Tibial nerve (tissue), 4 donors: ENCODE data around the gene SRSF9.
"Not testable (repeated sequence)": the region's sequence is repeated elsewhere in the genome, so short reads cannot be mapped to it uniquely, and the experiment has no call there.

Source experiments
- EP300 ChIP-seq, 2 donors: sonication (generic); formaldehyde crosslinking; IDR thresholded peaks; one replicate each; pipeline ENCODE4 v1.6.1; 2017; ENCODE audit warnings: antibody characterized with exemption in 2 of 2, mild to moderate bottlenecking in 1 of 2
- POLR2A ChIP-seq, 2 donors: fragments of 450-650 bp; IDR thresholded peaks; one replicate each; pipeline ENCODE4 v1.6.1; 2017; ENCODE audit warnings: antibody characterized with exemption in 2 of 2, mild to moderate bottlenecking in 2 of 2, moderate library complexity in 2 of 2
- TF ChIP-seq, protein P1 (sequence below), 5 experiments: fragments of 200-600 bp in 3 of 5; fragments of 450-650 bp in 2 of 5; sonication (generic) in 3 of 5; IDR thresholded peaks; one replicate each; pipeline ENCODE4 v1.5.1; 2016 to 2019; ENCODE audit warnings: antibody characterized with exemption in 5 of 5, mild to moderate bottlenecking in 3 of 5, moderate library complexity in 2 of 5

GRCh38 chr12:120487552-120487951, 18.0 kb upstream of the SRSF9 start:
- TF ChIP-seq, protein P1, sequence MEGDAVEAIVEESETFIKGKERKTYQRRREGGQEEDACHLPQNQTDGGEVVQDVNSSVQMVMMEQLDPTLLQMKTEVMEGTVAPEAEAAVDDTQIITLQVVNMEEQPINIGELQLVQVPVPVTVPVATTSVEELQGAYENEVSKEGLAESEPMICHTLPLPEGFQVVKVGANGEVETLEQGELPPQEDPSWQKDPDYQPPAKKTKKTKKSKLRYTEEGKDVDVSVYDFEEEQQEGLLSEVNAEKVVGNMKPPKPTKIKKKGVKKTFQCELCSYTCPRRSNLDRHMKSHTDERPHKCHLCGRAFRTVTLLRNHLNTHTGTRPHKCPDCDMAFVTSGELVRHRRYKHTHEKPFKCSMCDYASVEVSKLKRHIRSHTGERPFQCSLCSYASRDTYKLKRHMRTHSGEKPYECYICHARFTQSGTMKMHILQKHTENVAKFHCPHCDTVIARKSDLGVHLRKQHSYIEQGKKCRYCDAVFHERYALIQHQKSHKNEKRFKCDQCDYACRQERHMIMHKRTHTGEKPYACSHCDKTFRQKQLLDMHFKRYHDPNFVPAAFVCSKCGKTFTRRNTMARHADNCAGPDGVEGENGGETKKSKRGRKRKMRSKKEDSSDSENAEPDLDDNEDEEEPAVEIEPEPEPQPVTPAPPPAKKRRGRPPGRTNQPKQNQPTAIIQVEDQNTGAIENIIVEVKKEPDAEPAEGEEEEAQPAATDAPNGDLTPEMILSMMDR (IDR thresholded peaks at IDR 0.05), result not testable (repeated sequence)
- not testable (repeated sequence) for TF ChIP-seq POLR2A, EP300 (IDR thresholded peaks at IDR 0.05)
